AG04450 (cell line): ENCODE measurements around the gene RAB30. TPM values are rescaled to one million over a fixed set of nuclear protein-coding genes. Genes with fewer than 3 reads are reported as not detected.
"Not testable (repeated sequence)": the region's sequence is repeated elsewhere in the genome, so short reads cannot be mapped to it uniquely, and the experiment has no call there.

Experiments used
- CTCF ChIA-PET: fragments of 300-600, 350-600 bp; formaldehyde crosslinking; extraction: SDS; loops from one replicate; lab custom pipeline; 2022; ENCODE audit warnings: antibody characterized with exemption, inconsistent platforms; lab: Charles Lee
- POLR2A ChIA-PET: fragments of 350-600 bp; formaldehyde crosslinking; extraction: SDS; loops from one replicate; lab custom pipeline; 2021; ENCODE audit warnings: antibody characterized with exemption, inconsistent platforms; lab: Yijun Ruan, JAX
- DNase-seq: peaks from one replicate; pipeline ENCODE4 v3.0.0-alpha.2; 2011; ENCODE audit warnings: low read depth, low spot score
- H3K27ac ChIP-seq: one replicate; pipeline ENCODE4 v1.5.1; 2012; ENCODE audit warnings: low read depth, low read length, control low read depth
- H3K27me3 ChIP-seq: one replicate; pipeline ENCODE4 v1.6.0; 2012; ENCODE audit warnings: low read length; ENCODE audit not compliant: control insufficient read depth, insufficient read depth
- H3K4me3 ChIP-seq: 2 replicates; pipeline ENCODE4 v1.5.1; 2011; ENCODE audit warnings: mild to moderate bottlenecking, low read depth, low read length, control low read depth
- H3K9me3 ChIP-seq: 2 replicates; pipeline ENCODE4 v1.5.1; 2012; ENCODE audit warnings: low read length; ENCODE audit not compliant: control insufficient read depth, insufficient read depth
- polyA plus RNA-seq: library from polyadenylated mRNA; depleted of rRNA; stranded (reverse); fragments of >200 nt; gene quantifications from 2 replicates; pipeline ENCODE4 v1.2.3, GENCODE V29; 2011
- TF ChIP-seq, protein P1 (sequence below): IDR thresholded peaks from 2 replicates; pipeline ENCODE4 v1.5.1; 2011; ENCODE audit warnings: low read depth, low read length, control low read depth, inconsistent platforms

Gene RAB30
- polyA plus RNA-seq, 1 experiment = 11.8 TPM

DNA sequence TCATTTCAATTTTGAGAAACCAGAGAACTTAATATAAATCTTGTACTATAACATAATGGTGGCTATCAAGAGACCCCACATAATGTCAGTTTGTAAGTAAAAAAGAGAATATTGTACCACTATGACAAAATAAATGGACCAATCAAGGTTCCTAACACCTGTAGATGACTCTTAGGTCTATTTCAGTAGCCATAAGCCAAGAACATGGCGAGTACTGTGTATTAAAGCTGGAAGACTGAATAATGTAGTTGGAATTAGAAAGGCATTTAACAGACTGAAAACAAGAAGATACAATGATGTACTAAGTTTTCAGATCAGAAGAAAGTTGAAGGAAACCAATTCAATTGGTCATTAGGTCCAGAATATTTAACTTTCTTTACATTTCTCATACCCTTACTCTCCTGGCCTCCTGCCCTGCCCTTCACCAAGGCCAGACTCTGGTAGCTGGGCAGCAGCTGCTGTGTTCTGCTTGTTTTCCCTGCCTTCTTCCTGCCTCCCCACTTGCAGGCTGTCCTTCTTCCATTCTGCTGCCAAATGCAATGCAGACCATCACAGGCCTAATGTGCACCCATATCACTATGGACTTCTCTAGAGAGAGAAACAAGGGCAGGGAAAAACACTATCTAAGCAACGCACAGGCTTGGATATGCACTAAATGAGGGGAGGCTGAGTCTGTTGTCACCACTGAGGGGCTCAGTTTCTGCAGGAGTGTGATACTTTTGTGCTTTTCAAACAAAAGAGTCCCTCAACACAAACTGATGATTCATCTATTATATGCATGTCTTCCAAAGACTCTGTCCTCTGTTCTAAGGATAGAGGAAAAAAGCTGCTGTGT is 60.1 kb downstream of the RAB30 start:
- DNase-seq = no peak

DNA sequence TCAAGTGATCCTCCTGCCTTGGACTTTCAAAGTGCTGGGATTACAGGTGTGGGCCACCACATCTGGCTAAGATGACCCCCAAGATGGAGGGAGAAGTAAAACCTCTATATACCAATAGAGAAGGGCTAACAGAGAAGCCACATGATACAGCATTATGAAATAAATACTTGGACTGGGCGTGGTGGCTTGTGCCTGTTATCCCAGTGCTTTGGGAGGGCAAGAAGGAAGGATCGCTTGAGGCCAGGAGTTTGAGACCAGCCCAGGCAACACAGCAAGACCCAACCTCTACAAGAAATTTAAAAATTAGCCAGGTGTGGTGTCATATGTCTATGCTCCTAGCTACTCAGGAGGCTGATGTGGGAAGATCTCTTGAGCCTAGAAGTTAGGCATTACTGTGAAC is 61.7 kb downstream of the RAB30 start:
- Histone ChIP-seq H3K27ac (no peak overlapping the region), H3K9me3 (no peaks in the 10 kb centered on the region), H3K27me3 (no peaks in the 10 kb centered on the region), H3K4me3 (no peak overlapping the region)
- TF ChIP-seq, protein P1, sequence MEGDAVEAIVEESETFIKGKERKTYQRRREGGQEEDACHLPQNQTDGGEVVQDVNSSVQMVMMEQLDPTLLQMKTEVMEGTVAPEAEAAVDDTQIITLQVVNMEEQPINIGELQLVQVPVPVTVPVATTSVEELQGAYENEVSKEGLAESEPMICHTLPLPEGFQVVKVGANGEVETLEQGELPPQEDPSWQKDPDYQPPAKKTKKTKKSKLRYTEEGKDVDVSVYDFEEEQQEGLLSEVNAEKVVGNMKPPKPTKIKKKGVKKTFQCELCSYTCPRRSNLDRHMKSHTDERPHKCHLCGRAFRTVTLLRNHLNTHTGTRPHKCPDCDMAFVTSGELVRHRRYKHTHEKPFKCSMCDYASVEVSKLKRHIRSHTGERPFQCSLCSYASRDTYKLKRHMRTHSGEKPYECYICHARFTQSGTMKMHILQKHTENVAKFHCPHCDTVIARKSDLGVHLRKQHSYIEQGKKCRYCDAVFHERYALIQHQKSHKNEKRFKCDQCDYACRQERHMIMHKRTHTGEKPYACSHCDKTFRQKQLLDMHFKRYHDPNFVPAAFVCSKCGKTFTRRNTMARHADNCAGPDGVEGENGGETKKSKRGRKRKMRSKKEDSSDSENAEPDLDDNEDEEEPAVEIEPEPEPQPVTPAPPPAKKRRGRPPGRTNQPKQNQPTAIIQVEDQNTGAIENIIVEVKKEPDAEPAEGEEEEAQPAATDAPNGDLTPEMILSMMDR = no peak
- ChIA-PET CTCF (interaction anchor here (0.6 kb wide), 1 partner anchor 78 kb away, joined by 3 read pairs; no protein-coding TSS in a partner anchor), POLR2A (no interaction called here)
- DNase-seq = no peak

More for the DNA sequence above, 60.1 kb downstream of the RAB30 start:
- TF ChIP-seq, protein P1 = no peak
- Histone ChIP-seq H3K27me3 (no peaks in the 10 kb centered on the region), H3K4me3 (no peak overlapping the region), H3K9me3 (no peaks in the 10 kb centered on the region), H3K27ac (no peak overlapping the region)
- POLR2A ChIA-PET = no interaction called here
- CTCF ChIA-PET = interaction anchor here (0.5 kb wide), 1 partner anchor 19 kb away, joined by 3 read pairs; no protein-coding TSS in a partner anchor

DNA sequence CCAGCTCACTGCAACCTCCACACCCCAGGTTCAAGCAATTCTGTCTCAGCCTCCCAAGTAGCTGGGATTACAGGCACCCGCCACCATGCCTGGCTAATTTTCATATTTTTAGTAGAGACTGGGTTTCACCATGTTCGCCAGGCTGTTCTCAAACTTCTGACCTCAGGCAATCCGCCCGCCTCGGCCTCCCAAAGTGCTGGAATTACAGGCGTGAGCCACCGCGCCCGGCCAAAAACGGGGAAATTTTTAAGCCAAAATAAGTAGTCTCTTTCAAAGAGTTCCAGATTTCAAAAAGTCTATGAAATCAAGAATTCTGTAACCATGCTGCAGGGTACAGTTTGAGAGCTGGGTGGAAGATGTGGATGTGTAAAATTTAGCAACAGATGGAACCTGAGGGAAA is 62.6 kb downstream of the RAB30 start:
- POLR2A ChIA-PET, H3K9me3 ChIP-seq, DNase-seq, H3K4me3 ChIP-seq, H3K27ac ChIP-seq, H3K27me3 ChIP-seq: not testable (repeated sequence)
- CTCF ChIA-PET = interaction anchor here (1.0 to 1.2 kb wide), 2 partner anchors 13 to 20 kb away, joined by 3 read pairs; no protein-coding TSS in a partner anchor

DNA sequence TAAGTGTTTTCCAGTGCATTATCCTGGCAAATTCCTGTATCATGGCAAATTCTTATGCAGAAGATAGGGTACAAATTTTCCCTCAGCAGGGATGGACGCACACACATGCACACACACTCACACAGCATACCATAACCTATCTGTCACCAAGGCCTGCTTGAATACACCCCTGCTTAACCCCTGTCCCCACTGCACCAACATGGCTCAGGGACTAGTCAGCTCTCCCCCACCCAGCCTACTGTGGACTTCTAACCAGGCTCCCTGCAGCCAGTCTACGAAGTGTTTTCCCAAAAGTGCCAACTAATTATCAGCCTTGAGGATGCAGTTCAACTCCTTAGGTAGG is 63.1 kb downstream of the RAB30 start:
- no peaks in the 10 kb centered on the region for H3K9me3 ChIP-seq
- POLR2A ChIA-PET = no interaction called here
- H3K27me3 ChIP-seq = no peaks in the 10 kb centered on the region
- CTCF ChIA-PET = interaction anchor here (1.2 kb wide), 1 partner anchor 13 kb away, joined by 3 read pairs; no protein-coding TSS in a partner anchor
- DNase-seq = no peak
- H3K27ac ChIP-seq = no peak overlapping the region
- H3K4me3 ChIP-seq = no peak overlapping the region
- TF ChIP-seq, protein P1 = no peak

DNA sequence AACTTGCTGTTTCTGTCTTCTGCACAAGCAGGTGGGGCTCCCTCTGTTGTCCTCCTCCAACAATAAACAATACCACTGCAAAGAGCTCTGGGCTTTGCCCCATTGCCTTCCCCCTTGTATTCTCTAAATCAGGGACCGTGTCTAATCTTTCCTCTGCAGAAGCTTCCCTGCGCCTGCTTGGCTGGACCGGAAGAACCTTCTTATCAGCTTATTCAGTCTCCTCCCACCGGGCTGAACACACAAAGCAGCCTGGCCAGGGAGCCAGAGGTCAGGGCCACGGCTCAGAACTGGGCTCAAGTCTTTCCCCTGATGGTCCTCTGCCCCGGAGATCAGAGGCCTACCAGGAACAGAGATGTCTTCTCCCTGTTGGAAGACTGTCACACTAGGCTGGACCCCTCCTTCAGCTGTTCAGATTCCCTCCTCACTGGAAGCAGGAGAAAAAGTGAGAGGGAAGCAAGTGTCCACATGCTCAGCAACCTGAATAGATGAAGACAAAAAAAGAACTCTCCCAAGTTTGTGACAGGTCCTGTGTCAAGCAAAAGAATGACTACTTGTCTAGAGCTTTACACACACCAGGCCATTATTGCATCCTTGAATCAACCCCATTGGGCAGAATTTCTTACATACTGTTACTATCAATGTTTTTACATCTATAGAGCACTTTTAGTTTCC is 63.7 kb downstream of the RAB30 start:
- CTCF ChIA-PET = interaction anchor here (1.2 kb wide), 1 partner anchor 12 kb away, joined by 3 read pairs; no protein-coding TSS in a partner anchor
- Histone ChIP-seq H3K27me3 (no peaks in the 10 kb centered on the region), H3K9me3 (no peaks in the 10 kb centered on the region), H3K4me3 (no peak overlapping the region), H3K27ac (no peak overlapping the region)
- POLR2A ChIA-PET = no interaction called here
- DNase-seq = no peak
- TF ChIP-seq, protein P1 = no peak
